ENCODE results near the gene SCYGR4. TPM values are rescaled to one million over a fixed set of nuclear protein-coding genes. Genes with fewer than 3 reads are reported as not detected.

The SCYGR4 gene
- polyA plus RNA-seq, 2 of the 4 experiments (the other 2 are of a cell fraction), result not detected

GRCh38 chr2:227653419-227653818 lies 36.1 kb downstream of the SCYGR4 start (continued):
- TF ChIP-seq NFE2L2 (conservative IDR thresholded peaks at IDR 0.05; ENCODE audit: low read length) (peak; percentile 96), CHD2 (IDR thresholded peaks at IDR 0.05; ENCODE audit: low read length, partially characterized antibody) (no peak), POLR2A (IDR thresholded peaks at IDR 0.05; ENCODE audit: low read length) (no peak), ZC3H11A (IDR thresholded peaks at IDR 0.05) (no peak), HMGXB4 (CRISPR knock-in tag; IDR thresholded peaks at IDR 0.05; ENCODE audit: borderline replicate concordance) (no peak), GATA3 (IDR thresholded peaks at IDR 0.05; ENCODE audit: borderline replicate concordance) (peak; percentile 89), HOXA7 (CRISPR knock-in tag; IDR thresholded peaks at IDR 0.05) (no peak), RARB (CRISPR knock-in tag; IDR thresholded peaks at IDR 0.05) (peak; percentile 83), RNF2 (IDR thresholded peaks at IDR 0.05; ENCODE audit: borderline replicate concordance, low read depth) (no peak), HOXB13 (CRISPR knock-in tag; IDR thresholded peaks at IDR 0.05; ENCODE audit: low read depth) (0 out of 2 replicates have a peak, but pooled peaks have one; percentile 8), BCL3 (IDR thresholded peaks at IDR 0.05) (peak; percentile 84; the same call in 1 of the 3 replicates), TFCP2L1 (CRISPR knock-in tag; IDR thresholded peaks at IDR 0.05) (no peak), POLR2AphosphoS2 (conservative IDR thresholded peaks at IDR 0.05; ENCODE audit: low read length) (no peak), PHF8 (IDR thresholded peaks at IDR 0.05; ENCODE audit: borderline replicate concordance, low read depth) (no peak), E2F6 (IDR thresholded peaks at IDR 0.05; ENCODE audit: borderline replicate concordance, low read depth) (no peak), USF2 (IDR thresholded peaks at IDR 0.05) (no peak), FOSB (CRISPR knock-in tag; IDR thresholded peaks at IDR 0.05) (no peak), JUNB (IDR thresholded peaks at IDR 0.05) (peak; percentile 83), NR3C1 (IDR thresholded peaks at IDR 0.05) (no peak), PBX3 (IDR thresholded peaks at IDR 0.05) (no peak), ZNF302 (CRISPR knock-in tag; IDR thresholded peaks at IDR 0.05) (no peak), HDAC2 (IDR thresholded peaks at IDR 0.05) (no peak), NPAS2 (CRISPR knock-in tag; IDR thresholded peaks at IDR 0.05; ENCODE audit: borderline replicate concordance) (no peak), SMC3 (IDR thresholded peaks at IDR 0.05) (0 out of 3 replicates have a peak, but pooled peaks have one; percentile 21), FOXS1 (CRISPR knock-in tag; IDR thresholded peaks at IDR 0.05) (no peak; the same call in 1 of the 2 replicates), ESRRA (IDR thresholded peaks at IDR 0.05; ENCODE audit: borderline replicate concordance, low read length) (no peak), FOSL2 (IDR thresholded peaks at IDR 0.05) (peak; percentile 62; the same call in 1 of the 2 replicates), FOSL2 (CRISPR knock-in tag; IDR thresholded peaks at IDR 0.05) (peak; percentile 77)
